HepG2 (cell line): Measurements from ENCODE around the gene TMEM184C.

Source experiments
- ARID4A ChIP-seq: sonication (generic); formaldehyde crosslinking; IDR thresholded peaks from 2 replicates; pipeline ENCODE4 v1.5.0; 2020; ENCODE audit warnings: mild to moderate bottlenecking, missing genetic modification reagents, borderline replicate concordance
- ATF3 ChIP-seq: sonication (generic); formaldehyde crosslinking; IDR thresholded peaks from 2 replicates; pipeline ENCODE4 v1.4.0; 2020; ENCODE audit warnings: missing genetic modification reagents
- CBFB ChIP-seq: sonication (generic); formaldehyde crosslinking; IDR thresholded peaks from 2 replicates; pipeline ENCODE4 v1.4.0; 2020; ENCODE audit warnings: missing genetic modification reagents
- E2F2 ChIP-seq: sonication (generic); formaldehyde crosslinking; IDR thresholded peaks from 2 replicates; pipeline ENCODE4 v1.4.0; 2020; ENCODE audit warnings: missing genetic modification reagents, borderline replicate concordance
- EP300 ChIP-seq, 3 experiments: sonication (generic) in 1 of 3; formaldehyde crosslinking in 1 of 3; IDR thresholded peaks; 2 replicates each; pipeline versions ENCODE4 v1.5.1 to v1.6.1; 2011 to 2020; ENCODE audit warnings: low read depth in 2 of 3, low read length in 2 of 3, borderline replicate concordance in 1 of 3, improper control_type of control experiment in 1 of 3, mild to moderate bottlenecking in 1 of 3, missing genetic modification reagents in 1 of 3, moderate library complexity in 1 of 3
- POLR2A ChIP-seq, 2 experiments: IDR thresholded peaks; 2 replicates each; pipeline ENCODE4 v1.6.1; 2011; ENCODE audit warnings: low read depth in 2 of 2, low read length in 2 of 2, mild to moderate bottlenecking in 1 of 2, moderate library complexity in 1 of 2; ENCODE audit not compliant: insufficient read depth in 1 of 2
- RAD21 ChIP-seq: fragments of 450-650 bp; formaldehyde crosslinking; IDR thresholded peaks from 2 replicates; pipeline ENCODE4 v1.5.0; 2020; ENCODE audit warnings: mild to moderate bottlenecking
- RAD51 ChIP-seq: fragments of 450-650 bp; IDR thresholded peaks from 2 replicates; pipeline ENCODE4 v1.6.1; 2016; ENCODE audit warnings: borderline replicate concordance
- RNF2 ChIP-seq: fragments of 450-650 bp; conservative IDR thresholded peaks from 2 replicates; pipeline ENCODE4 v1.6.1; 2016; ENCODE audit warnings: low read depth
- ZNF24 ChIP-seq: fragments of 450-650 bp; IDR thresholded peaks from 2 replicates; pipeline ENCODE4 v1.6.1; 2017; ENCODE audit warnings: antibody characterized with exemption, mild to moderate bottlenecking
- ZNF670 ChIP-seq: sonication (generic); formaldehyde crosslinking; IDR thresholded peaks from 2 replicates; pipeline ENCODE4 v1.8.0; 2022; ENCODE audit warnings: mild to moderate bottlenecking, missing genetic modification reagents, borderline replicate concordance
- TF ChIP-seq, protein P1 (sequence below): sonication (generic); formaldehyde crosslinking; IDR thresholded peaks from 2 replicates; pipeline ENCODE4 v1.8.1; 2023; ENCODE audit warnings: missing genetic modification reagents, inconsistent platforms, borderline replicate concordance

DNA sequence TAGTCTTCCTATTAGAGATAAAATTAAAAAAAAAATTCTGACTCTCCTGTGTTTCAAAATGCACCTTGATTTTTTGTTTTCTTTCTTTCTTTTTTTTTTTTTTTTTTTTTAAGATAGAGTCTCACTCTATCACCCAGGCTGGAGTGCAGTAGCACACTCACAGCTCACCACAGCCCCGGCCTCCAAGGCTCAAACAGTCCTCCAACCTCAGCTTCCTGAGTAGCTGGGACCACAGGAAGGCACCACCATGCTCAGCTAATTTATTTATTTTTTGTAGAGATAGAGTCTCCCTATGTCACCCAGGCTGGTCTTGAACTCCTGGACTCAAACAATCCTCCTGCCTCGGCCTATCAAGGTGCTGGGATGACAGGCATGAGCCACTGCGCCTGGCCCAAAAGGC is 41.1 kb upstream of the TMEM184C start:
- no peak for TF ChIP-seq ZNF24
- TF ChIP-seq CBFB (CRISPR knock-in tag) = no peak
- TF ChIP-seq E2F2 = no peak
- TF ChIP-seq POLR2A (IDR thresholded peaks at IDR 0.05; ENCODE audit: insufficient read depth in 1 of 2, low read depth in 2 of 2, low read length in 2 of 2) = no peak
- TF ChIP-seq RAD51 = no peak
- no peak for TF ChIP-seq ARID4A (CRISPR knock-in tag)
- no peak for TF ChIP-seq ATF3 (CRISPR knock-in tag)
- no peak for TF ChIP-seq EP300 (IDR thresholded peaks at IDR 0.05; ENCODE audit: low read depth in 2 of 2, low read length in 2 of 2)
- no peak for TF ChIP-seq EP300 (CRISPR knock-in tag; IDR thresholded peaks at IDR 0.05; ENCODE audit: borderline replicate concordance)
- no peak for TF ChIP-seq RAD21
- TF ChIP-seq RNF2 = no peak
- TF ChIP-seq, protein P1, sequence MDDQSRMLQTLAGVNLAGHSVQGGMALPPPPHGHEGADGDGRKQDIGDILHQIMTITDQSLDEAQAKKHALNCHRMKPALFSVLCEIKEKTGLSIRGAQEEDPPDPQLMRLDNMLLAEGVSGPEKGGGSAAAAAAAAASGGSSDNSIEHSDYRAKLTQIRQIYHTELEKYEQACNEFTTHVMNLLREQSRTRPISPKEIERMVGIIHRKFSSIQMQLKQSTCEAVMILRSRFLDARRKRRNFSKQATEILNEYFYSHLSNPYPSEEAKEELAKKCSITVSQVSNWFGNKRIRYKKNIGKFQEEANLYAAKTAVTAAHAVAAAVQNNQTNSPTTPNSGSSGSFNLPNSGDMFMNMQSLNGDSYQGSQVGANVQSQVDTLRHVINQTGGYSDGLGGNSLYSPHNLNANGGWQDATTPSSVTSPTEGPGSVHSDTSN = no peak
- TF ChIP-seq ZNF670 (CRISPR knock-in tag) = no peak
